ENCODE data around the gene TMEM106A. TPM values are rescaled to one million over a fixed set of nuclear protein-coding genes. Genes with fewer than 3 reads are reported as not detected.
A peak's percentile ranks its signal among the peaks of the same experiment; 100 is the strongest.
"Not testable (repeated sequence)": the region's sequence is repeated elsewhere in the genome, so short reads cannot be mapped to it uniquely, and the experiment has no call there.

TMEM106A gene, protein sequence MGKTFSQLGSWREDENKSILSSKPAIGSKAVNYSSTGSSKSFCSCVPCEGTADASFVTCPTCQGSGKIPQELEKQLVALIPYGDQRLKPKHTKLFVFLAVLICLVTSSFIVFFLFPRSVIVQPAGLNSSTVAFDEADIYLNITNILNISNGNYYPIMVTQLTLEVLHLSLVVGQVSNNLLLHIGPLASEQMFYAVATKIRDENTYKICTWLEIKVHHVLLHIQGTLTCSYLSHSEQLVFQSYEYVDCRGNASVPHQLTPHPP
- total RNA-seq, result 25.4 TPM
- long read RNA-seq, partial matches to known transcripts, result 10 of 13 reads
- long read RNA-seq, other reads (novel, unspliced or antisense), result 1 of 13 reads

DNA sequence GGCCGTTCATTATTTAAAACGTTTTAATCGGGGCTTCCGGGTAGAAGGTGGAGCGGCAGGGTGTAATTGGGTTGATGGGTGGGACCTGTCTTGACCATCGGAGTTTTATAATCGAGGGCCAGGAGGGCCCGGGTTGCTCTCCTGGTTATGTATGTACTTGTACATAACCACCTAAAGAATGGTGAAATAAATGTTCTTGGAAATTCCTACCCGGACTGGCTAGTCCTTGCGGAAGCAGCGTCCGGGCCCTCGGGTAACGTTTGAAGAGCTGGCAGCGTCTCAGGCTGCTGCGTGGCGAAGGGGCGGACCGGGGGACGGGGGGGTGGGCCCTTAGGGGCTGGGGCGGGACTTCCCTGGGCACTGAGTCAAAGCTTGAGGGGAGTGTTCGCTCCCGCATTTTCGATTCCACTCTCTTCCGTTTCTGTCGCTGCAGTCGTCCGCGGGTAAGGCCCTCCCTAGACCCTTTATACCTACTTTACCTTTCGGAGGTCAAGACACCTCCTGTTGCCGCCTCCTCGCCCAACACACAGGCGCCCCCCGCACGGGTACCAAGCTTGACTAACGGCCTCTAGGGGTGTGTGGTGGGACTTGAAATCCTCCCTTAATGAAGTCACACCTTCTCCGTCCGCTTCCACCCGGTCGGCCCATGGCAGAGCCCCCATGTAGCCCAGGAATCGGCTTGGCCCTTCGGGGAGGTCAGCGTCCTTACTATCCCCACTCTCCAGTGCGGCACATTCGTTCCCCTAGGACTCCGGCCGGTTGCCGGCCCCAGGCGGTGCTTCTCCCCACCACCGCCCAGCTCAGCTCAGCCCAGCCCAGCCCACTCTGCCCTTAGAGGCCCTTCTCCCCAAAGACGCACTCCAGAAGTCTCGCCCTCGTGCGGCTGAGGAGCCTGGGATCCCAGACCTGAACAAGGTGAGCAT lies at the start of gene TMEM106A:
Gene TMEM106A, plus strand, starts transcription at position 396 of the 923 bp plus-strand sequence. CDS start 1,167 bp downstream, outside the sequence.
- DNase-seq (ENCODE audit: low spot score), result peak; percentile 93

DNA sequence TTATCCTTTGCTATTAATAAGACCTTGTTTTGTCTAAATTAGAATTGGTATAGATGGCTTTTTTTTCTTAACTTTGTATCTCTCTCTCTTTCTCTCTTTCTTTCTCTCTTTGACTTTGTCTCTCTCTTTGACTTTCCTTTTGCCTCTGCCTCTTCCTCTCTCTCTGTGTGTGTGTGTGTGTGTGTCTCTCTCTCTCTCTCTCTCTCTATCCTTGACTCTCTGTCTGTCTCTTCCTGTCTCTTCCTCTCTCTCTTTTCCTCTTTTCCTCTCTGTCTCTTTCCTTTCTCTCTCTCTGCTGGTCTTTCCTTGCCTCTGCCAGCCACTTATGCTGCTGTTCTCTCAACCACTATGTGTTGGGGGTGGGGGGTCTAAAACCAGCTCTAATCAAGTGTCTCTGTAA lies 45.7 kb upstream of the TMEM106A start:
- not testable (repeated sequence) for DNase-seq (ENCODE audit: low spot score)

DNA sequence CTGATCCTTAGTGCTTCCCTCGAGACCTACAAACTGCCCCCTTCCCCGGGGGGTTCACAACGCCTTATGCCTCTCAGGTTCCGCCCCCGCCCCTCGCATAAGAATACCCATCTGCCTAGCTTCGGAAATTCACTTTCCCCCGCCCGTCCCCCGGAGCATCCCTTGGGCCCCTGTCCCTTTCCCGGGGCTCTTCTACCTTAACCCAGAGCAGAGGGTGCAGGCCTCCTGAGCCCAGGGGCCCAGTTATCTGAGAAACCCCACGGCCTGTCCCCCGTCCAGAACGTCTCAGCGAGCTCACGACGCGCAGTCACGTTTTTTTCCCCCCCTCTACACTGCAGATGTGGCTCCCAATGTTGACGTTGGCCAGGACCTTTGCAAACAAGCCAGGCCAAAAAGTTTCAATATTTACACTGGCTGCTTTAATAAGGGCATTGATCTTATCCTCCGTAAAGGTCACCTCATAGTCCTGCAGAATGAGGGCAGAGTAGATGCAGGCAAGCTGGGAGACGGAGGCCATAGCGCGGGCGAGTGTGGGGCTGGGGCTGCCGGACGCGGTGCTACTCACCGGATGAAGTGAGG lies 42.0 kb upstream of the TMEM106A start:
- DNase-seq (ENCODE audit: low spot score), result no peak

DNA sequence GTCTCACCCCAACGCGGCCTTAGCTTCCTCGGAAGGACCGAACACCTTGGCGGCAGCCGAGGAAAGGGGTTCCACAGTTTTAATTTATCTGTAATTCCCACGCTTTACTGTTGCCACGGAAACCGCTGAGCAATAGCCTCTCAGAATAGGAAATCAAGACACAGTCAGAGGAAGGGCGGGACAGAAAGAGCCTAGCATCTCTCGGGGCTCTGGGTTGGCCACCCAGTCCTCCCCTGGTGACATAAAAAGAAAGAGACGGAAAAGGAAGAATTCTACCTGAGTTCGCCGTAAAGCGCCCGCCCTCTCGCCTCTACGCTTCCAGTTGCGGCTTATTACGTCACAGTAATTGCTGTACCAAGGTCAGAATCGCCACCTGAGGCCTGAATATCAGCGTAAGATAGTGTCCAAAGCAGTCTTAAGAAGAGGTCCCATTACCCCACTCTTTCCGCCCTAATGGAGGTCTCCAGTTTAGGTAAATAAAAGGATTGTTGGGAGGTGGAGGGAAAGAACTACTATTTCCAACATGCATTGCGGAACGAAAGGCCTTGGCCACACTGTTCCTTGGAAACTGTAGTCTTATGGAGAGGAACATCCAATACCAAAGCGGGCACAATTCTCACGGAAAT lies 41.4 kb upstream of the TMEM106A start:
- no peak for DNase-seq (ENCODE audit: low spot score)

DNA sequence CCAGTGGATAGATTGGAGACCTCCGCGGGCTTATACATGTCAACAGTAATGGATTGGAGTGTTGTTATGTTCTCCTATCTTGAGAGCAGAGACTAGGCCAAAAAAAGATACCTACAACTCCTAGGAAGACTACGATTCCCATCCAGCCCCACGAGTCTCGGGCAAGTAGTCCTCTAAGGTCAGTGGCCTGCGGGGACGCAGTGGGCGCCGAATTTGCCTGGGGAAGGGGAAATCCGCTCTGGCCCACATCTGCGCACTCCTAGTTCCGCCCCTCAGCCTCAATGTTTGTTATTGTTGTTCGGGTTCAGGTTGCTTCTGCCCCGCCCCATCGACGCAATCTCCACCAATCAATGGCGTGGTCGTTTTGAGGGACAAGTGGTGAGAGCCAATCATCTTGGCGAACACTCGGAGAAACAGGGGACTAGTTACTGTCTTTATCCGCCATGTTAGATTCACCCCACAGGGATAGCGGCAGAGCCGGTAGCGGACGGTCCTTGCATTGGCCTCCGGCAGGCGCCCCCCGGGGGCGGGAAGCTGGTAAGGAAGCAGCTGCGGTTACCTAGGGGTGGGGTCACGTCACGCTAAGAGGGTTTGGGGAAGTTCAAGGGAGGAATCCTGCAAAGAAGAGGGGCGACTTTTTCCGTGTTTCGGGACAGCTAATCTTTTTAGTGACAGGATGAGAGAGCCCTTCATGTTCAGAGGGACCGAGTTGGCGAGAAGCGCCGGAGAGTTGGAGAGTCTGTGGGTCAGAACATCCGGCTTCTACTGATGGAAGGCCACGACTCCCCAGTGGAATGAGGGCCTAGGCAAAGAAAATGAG lies 40.7 kb upstream of the TMEM106A start, which contains the start of gene NBR1:
Gene NBR1, plus strand, starts transcription at position 449 of the 820 bp plus-strand sequence. CDS start 4,586 bp downstream, outside the sequence.
- peak; percentile 93 for DNase-seq (ENCODE audit: low spot score)

DNA sequence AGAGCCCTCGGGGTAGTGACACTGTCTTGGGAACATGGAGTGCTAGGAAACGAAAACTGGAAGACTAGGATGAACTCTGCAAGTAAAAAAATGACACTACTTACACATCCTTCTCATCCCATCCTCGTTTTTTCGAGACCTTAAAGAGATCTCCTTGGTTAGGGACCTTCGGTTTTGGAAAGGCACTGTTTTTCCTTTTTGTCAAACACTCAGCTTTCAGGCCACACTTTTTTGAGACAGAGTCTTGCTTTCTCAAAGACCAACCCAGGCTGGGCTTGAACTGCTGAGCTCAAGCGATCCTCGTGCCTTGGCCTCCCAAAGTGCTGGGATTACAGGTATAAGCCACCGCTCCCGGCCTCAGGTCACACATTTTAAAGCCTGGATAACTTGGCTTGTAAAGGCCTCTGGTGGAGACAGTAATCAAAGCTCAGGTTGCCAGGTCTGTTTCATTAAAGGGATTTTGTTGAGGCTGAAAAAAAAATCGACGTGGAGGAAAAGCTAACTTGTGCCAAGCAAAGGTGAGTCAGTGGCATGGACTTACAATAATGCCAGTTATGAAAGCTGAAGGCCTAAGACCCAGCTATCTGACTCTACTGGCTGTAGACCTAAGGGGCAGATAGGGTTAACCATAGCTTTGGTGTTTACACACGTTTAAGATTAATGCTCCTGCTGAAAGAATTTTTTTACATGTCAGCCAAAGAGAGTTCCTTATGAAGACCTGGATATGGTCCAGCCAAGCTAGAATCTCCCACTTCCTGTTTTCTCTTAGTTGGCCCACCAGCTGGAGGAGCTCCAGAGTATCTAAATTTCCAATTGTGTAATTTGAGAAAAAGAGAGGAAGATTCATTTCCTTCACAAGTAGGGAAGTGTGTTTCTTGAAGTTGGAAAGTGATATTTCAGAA lies 39.8 kb upstream of the TMEM106A start:
- no peak for DNase-seq (ENCODE audit: low spot score)

DNA sequence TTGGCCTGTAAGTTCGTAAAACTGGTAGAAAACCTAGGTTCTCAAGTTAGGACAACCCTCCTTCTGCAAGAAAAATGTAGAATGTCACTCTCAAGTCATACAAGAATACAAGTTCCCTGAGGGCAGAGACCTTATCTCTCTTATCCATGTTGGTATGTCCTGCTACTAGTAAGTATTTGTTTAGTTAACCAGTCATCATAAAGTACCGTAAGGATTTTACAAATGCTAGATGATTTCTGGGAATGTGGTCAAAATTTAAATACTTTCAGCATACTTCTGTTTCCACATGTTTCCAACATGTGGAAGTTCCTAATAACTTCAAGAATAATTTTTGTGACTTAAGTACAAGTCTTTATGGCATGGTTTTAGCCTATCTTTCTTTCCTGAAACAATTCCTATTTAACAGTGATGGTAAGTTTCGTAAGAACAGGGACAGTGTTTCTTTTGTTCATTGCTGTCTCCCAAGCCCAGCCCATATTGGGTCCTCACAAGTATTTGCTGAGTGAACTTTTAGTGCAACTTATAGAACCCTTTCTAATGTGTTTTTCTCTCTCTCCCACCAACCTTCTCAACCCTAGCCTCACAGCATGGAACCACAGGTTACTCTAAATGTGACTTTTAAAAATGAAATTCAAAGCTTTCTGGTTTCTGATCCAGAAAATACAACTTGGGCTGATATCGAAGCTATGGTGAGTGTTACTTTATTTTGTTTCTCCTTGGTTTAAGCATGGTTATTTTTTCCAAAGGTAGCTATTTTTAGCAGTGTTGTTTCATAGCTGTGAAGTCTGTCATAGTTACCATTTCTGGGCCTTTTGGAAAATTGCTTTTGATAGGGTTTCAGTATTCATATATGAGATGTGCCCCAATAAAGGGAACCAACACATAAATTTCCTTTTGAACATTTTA lies 36.2 kb upstream of the TMEM106A start:
- no peak for DNase-seq (ENCODE audit: low spot score)

DNA sequence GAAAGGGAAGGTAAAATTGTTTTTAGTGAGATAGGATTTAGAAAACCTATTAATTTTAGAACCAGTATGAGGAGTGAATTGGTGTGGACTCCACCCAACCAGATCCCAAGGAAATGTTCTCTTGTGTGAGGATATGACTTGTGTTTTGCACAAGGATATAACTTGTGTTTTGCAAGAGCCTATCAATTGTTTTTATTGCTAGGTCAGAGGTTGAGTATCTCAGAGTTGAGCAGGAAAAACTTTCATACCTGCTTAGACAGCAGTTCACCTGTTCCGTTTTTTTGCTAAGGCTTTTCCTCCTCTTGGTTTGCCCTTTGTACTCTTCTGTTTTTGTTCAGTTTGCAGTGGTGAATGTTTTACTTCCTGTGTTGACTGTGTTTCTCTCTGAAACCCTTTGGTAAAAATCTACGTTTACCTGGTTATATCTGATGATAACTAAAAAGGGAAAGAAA lies 35.5 kb upstream of the TMEM106A start:
- DNase-seq (ENCODE audit: low spot score), result no peak

DNA sequence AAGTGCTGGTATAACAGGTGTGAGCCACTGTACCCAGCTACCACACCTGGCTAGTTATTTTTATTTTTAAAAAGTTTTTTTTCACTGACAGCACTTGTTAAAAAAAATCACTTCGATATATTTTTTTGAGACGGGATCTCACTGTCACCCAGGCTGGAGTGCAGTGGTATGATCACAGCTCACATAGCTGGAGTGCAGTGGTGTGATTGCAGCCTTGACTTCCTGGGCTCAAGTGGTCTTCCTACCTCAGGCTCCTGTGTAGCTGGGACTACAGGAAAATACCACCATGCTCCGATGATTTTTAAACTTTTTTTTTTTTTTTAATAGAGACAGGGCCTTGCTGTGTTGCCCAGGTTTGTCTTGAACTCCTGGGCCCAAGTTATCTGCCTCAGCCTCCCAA lies 27.8 kb upstream of the TMEM106A start:
- no peak for DNase-seq (ENCODE audit: low spot score)

DNA sequence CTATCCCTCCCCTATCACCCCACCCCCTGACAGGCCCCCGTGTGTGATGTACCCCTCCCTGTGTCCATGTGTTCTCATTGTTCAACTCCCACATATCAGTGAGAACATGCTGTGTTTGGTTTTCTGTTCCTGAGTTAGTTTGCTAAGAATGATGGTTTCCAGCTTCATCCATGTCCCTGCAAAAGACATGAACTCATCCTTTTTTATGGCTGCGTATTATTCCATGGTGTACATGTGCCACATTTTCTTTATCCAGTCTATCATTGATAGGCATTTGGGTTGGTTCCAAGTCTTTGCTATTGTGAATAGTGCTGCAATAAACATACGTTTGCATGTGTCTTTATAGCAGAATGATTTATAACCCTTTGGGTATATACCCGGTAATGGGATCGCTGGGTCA lies 25.0 kb upstream of the TMEM106A start:
- DNase-seq (ENCODE audit: low spot score), result not testable (repeated sequence)

DNA sequence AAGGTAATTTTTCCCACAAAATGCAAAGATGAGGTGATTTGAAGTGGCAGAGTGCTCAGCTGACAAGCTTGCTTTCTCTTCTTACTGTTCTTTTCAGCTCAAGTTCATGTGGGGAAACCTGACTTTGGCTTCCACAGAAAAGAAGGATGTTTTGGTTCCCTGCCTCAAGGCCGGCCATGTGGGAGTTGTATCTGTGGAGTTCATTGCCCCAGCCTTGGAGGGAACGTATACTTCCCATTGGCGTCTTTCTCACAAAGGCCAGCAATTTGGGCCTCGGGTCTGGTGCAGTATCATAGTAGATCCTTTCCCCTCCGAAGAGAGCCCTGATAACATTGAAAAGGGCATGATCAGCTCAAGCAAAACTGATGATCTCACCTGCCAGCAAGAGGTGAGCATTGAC lies 18.4 kb upstream of the TMEM106A start:
- no peak for DNase-seq (ENCODE audit: low spot score)

DNA sequence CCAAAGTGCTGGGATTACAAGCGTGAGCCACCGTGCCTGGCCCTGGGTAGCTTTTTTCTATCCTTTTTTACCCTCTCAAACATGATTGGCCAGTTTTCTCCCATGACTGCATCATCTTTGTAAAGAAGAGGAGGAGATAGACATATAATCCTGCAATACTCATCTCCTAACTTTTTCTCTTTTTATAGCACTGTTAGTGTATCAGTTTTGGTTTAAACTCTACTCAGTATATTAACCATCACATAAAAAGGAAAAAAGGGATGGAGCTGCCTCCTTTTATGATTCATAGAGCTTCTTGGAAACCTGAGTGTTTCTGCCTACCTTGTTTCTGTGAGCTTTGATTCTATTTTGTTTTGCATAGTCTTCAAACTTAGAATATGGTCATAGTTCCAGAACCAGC lies 12.0 kb upstream of the TMEM106A start:
- DNase-seq (ENCODE audit: low spot score), result no peak

DNA sequence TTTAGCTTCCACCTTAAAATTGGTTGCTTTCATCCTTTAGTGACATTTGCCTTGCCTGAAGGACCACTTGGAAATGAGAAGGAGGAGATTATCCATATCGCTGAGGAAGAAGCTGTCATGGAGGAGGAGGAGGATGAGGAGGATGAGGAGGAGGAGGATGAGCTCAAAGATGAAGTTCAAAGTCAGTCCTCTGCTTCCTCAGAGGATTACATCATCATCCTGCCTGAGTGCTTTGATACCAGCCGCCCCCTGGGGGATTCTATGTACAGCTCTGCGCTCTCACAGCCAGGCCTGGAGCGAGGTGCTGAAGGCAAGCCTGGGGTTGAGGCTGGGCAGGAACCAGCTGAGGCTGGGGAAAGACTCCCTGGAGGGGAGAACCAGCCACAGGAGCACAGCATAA lies 11.5 kb upstream of the TMEM106A start:
- no peak for DNase-seq (ENCODE audit: low spot score)

DNA sequence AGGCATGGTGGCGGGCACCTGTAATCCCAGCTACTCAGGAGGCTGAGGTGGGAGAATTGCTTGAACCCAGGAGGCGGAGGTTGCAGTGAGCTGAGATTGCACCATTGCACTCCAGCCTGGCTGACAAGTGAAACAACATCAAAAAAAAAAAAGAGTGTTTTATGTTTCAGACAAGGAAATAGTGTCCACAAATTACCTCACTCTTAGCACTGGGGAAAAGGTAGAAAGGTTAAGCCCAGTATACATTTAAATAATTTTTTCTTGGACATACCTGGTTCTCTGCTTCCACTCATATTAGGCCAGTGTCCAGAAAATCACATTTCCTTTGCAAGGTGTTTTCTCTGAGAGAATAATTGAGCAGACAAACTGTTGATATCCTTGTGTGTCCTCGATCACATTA lies 8.7 kb upstream of the TMEM106A start:
- not testable (repeated sequence) for DNase-seq (ENCODE audit: low spot score)

DNA sequence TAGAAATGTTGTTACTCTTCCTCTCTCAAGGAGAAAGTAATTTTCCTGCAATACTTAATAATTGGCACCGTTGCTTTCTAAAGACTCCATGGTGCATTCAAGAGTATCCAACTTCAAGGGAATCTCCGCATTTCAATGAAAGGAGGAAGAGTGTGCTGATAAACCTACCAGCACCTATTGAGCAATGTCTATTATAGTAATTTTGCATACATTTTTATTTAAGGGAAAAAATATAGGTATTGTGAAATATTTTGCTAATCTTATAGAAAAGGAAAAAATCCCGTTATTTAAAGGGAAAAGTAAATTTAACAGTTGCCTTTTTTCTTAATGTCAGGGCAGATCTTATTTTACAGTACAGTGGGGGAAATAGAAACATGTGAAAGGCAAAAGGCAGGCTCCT lies 1.1 kb upstream of the TMEM106A start:
- DNase-seq (ENCODE audit: low spot score), result no peak

DNA sequence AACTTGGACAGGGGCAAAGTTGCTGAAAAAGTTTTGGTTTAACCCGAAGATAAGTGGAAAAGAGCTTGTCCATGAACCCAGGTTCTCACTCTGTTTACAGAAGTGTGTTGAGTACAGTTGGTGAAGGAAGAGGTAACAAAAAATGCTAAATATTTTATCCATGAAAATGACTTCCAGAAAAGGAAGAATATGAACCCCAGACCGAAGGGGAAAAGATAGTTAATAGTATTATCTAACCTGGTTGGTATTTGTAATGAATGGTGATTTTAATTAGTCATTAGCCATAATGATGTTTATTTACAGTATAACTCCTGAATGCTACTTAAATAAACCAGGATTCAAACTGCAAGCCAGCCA lies 574 bp upstream of the TMEM106A start:
- DNase-seq (ENCODE audit: low spot score), result no peak

DNA sequence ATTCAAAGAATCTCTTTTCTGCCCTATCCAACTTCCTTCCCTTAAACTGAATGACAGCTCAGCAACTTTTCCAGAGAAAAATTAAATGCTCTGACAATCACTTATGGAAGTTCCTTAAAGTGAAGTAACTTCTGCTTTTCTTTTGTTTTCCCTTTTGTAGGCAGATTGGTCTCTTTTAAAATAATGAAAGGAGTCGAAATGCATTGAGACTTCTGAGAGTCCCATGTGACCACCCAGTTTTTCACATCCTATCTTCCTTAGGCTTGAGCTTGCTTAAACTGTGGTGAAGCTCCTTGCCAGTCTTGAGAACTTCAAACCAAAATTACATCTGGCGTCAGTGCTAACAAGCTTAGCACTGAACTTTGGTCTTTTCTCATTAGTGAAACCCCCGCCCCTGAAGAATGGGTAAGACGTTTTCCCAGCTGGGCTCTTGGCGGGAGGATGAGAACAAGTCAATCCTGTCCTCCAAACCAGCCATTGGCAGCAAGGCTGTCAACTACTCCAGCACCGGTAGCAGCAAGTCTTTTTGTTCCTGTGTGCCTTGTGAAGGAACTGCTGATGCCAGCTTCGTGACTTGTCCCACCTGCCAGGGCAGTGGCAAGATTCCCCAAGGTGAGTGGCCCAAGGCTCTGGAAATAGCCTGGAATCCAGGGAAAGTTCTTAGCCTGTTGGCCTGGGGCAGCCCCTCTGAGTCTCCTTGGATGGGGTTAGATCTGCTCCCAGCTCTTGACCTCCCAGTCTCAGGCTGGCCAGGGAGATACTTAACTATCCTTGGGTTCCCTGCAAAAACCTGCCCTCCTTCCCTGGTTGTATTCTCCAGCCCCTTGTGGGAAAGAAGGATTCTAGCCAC lies 1.2 kb downstream of the TMEM106A start:
- DNase-seq (ENCODE audit: low spot score), result no peak

Measured in mesenteric fat pad (tissue), 1 donor.